H1 (cell line): ENCODE measurements around the gene LUC7L3. TPM values are rescaled to one million over a fixed set of nuclear protein-coding genes. Genes with fewer than 3 reads are reported as not detected.

Experiments used
- CBX8 ChIP-seq: fragments of 300-800, 300-1000 bp; sonication (generic); IDR thresholded peaks from 2 replicates; pipeline ENCODE4 v1.7.1; 2016; ENCODE audit warnings: low read depth, low read length, borderline replicate concordance
- CTBP2 ChIP-seq: IDR thresholded peaks from 2 replicates; pipeline ENCODE4 v1.7.0; 2011; ENCODE audit warnings: borderline replicate concordance, mild to moderate bottlenecking, moderate library complexity, mixed read lengths, low read length; ENCODE audit not compliant: insufficient read depth, insufficient read length
- JUND ChIP-seq: IDR thresholded peaks from 2 replicates; pipeline ENCODE4 v1.6.1; 2011; ENCODE audit warnings: mild to moderate bottlenecking, improper control_type of control experiment, low read length
- SAP30 ChIP-seq: fragments of 300-600 bp; sonication (generic); IDR thresholded peaks from 2 replicates; pipeline ENCODE4 v1.7.1; 2012; ENCODE audit warnings: low read length, moderate library complexity, mild to moderate bottlenecking, inconsistent platforms; ENCODE audit not compliant: insufficient read depth, insufficient replicate concordance
- polyA plus RNA-seq, 7 experiments: library from polyadenylated mRNA; depleted of rRNA in 3 of 7; stranded (reverse) in 5 of 7; unstranded in 2 of 7; fragments of >200 nt in 5 of 7; fragments of 200-250 nt in 2 of 7; gene quantifications; 1 replicate in 5 of 7; 2 replicates in 1 of 7; 4 replicates in 1 of 7; pipeline versions ENCODE4 v1.2.1 to v1.2.3, GENCODE V29; 2011 to 2013; ENCODE audit warnings: missing spikeins in 2 of 7, mixed read lengths in 2 of 7
- total RNA-seq: library from RNA; stranded (reverse); fragmentation: NEBNext Ultra II Directional; extraction: Animal tissue kit (Norgen Biotek cat#: 25700); gene quantifications from 2 replicates; pipeline ENCODE4 v1.2.1, GENCODE V29; 2021
- TF ChIP-seq, protein P1 (sequence below), 3 experiments: IDR thresholded peaks; 1 replicate in 2 of 3; 2 replicates in 1 of 3; pipeline versions ENCODE4 v1.5.1 to v1.6.1; 2011; ENCODE audit warnings: low read length in 3 of 3, mild to moderate bottlenecking in 3 of 3, inconsistent platforms in 2 of 3, low read depth in 1 of 3, moderate library complexity in 1 of 3; ENCODE audit not compliant: insufficient read depth in 1 of 3; ENCODE audit errors: control extremely low read depth in 1 of 3

LUC7L3 gene
- total and polyA plus RNA-seq, 2 of the 8 experiments (the other 6 are each of a cell fraction or from before 2014, with no cell fraction given): 102 to 126 TPM

DNA sequence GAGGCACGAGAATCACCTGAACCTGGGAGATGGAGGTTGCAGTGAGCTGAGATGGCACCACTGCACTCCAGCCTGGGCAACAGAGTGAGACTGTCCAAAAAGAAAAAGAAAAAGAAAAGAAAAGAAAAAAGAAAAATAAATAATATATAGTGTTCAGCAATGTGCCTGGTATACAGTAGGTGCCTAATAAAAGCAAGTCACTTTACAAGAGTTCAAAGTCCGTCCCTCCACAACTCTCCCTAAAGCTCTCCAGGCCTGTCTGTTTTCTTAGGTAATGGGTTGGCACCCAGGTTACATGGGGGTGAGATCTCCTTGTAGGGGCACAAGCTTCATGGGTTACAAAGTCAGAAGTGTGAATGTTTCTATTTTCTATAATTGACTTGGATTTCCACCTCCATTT lies 64.5 kb downstream of the LUC7L3 start (continued):
- no peak for TF ChIP-seq SAP30
- TF ChIP-seq, protein P1, sequence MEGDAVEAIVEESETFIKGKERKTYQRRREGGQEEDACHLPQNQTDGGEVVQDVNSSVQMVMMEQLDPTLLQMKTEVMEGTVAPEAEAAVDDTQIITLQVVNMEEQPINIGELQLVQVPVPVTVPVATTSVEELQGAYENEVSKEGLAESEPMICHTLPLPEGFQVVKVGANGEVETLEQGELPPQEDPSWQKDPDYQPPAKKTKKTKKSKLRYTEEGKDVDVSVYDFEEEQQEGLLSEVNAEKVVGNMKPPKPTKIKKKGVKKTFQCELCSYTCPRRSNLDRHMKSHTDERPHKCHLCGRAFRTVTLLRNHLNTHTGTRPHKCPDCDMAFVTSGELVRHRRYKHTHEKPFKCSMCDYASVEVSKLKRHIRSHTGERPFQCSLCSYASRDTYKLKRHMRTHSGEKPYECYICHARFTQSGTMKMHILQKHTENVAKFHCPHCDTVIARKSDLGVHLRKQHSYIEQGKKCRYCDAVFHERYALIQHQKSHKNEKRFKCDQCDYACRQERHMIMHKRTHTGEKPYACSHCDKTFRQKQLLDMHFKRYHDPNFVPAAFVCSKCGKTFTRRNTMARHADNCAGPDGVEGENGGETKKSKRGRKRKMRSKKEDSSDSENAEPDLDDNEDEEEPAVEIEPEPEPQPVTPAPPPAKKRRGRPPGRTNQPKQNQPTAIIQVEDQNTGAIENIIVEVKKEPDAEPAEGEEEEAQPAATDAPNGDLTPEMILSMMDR (IDR thresholded peaks at IDR 0.05; ENCODE audit: control extremely low read depth in 1 of 3, insufficient read depth in 1 of 3, low read depth in 1 of 3, low read length in 3 of 3): no peak
- TF ChIP-seq CBX8: no peak
- TF ChIP-seq CTBP2: no peak
- no peak for TF ChIP-seq JUND
